ENCODE data around the gene SPINK4.
A peak's percentile ranks its signal among the peaks of the same experiment; 100 is the strongest.

The SPINK4 gene

DNA sequence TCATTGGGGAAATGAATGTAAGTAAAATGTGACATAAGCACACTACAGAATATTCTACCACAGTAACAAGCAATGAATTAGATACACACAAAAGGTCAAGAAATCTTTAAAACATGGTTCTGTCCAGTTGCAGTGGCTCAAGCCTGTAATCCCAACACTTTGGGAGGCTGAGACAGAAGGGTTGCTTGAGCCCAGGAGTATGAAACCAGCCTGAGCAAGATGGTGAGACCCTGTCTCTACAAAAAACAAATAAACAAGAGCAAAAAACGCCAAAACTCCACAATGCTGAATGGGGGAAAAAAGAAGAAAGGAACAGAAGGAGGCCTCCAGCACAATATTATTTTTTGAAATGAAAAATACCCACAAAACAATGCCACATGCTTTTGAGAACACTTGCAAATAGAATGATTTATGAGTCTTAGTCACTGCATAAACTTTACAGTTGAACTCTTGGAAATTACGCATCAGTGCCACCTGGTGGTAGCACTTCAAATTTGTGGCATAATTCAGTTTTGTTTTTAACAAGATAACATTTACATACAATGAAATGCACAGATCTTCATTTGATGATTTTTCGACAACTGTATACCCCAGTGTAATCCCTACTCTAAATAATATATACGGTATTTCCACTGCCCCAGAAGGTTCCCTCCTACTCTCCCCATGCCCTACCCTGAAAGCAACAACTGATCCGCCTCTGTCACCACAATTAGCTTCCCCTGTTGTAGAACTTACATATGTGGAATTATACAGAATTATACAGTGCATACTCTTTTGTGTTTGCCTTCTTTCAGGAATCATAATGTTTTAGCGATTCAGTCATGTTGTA lies 14.4 kb upstream of the SPINK4 start:
- H3K4me1 ChIP-seq (ENCODE audit: control insufficient read depth in 1 of 2, insufficient read depth in 1 of 2, low read depth in 1 of 2, low read length in 1 of 2) = peaks cover 37 to 39% of the 10 kb centered on the region in 2 experiments
- no peaks in the 10 kb centered on the region for H3K9me3 ChIP-seq
- H3K36me3 ChIP-seq = no peaks in the 10 kb centered on the region
- H3K27ac ChIP-seq = peak overlapping the region; percentile 90
- TF ChIP-seq, protein P1, sequence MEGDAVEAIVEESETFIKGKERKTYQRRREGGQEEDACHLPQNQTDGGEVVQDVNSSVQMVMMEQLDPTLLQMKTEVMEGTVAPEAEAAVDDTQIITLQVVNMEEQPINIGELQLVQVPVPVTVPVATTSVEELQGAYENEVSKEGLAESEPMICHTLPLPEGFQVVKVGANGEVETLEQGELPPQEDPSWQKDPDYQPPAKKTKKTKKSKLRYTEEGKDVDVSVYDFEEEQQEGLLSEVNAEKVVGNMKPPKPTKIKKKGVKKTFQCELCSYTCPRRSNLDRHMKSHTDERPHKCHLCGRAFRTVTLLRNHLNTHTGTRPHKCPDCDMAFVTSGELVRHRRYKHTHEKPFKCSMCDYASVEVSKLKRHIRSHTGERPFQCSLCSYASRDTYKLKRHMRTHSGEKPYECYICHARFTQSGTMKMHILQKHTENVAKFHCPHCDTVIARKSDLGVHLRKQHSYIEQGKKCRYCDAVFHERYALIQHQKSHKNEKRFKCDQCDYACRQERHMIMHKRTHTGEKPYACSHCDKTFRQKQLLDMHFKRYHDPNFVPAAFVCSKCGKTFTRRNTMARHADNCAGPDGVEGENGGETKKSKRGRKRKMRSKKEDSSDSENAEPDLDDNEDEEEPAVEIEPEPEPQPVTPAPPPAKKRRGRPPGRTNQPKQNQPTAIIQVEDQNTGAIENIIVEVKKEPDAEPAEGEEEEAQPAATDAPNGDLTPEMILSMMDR (IDR thresholded peaks at IDR 0.05) = peak; percentile 75
- H3K4me3 ChIP-seq (ENCODE audit: low read depth in 1 of 2, low read length in 1 of 2) = no peak overlapping the region
- no peaks in the 10 kb centered on the region for H3K27me3 ChIP-seq

GRCh38 chr9:33227008-33227398 lies 13.0 kb upstream of the SPINK4 start:
- peaks cover 25 to 28% of the 10 kb centered on the region in 2 experiments for H3K4me1 ChIP-seq (ENCODE audit: control insufficient read depth in 1 of 2, insufficient read depth in 1 of 2, low read depth in 1 of 2, low read length in 1 of 2)
- H3K27me3 ChIP-seq = no peaks in the 10 kb centered on the region
- TF ChIP-seq, protein P1 (IDR thresholded peaks at IDR 0.05) = no peak
- H3K9me3 ChIP-seq = no peaks in the 10 kb centered on the region
- peak overlapping the region; percentile 39 to 41 for H3K4me3 ChIP-seq (ENCODE audit: low read depth in 1 of 2, low read length in 1 of 2)
- H3K27ac ChIP-seq = peak overlapping the region; percentile 90
- no peaks in the 10 kb centered on the region for H3K36me3 ChIP-seq

- Histone ChIP-seq H3K9me3 (no peaks in the 10 kb centered on the region), H3K27ac (peak overlapping the region; percentile 90), H3K4me1 (ENCODE audit: control insufficient read depth in 1 of 2, insufficient read depth in 1 of 2, low read depth in 1 of 2, low read length in 1 of 2) (peaks cover 25 to 28% of the 10 kb centered on the region in 2 experiments), H3K4me3 (ENCODE audit: low read depth in 1 of 2, low read length in 1 of 2) (peak overlapping the region; percentile 39 to 41), H3K27me3 (no peaks in the 10 kb centered on the region), H3K36me3 (no peaks in the 10 kb centered on the region)
- TF ChIP-seq, protein P1 (IDR thresholded peaks at IDR 0.05) = no peak
Observed at GRCh38 chr9:33227741-33228140, 12.2 kb upstream of the SPINK4 start.

- H3K36me3 ChIP-seq = no peaks in the 10 kb centered on the region
- TF ChIP-seq, protein P1 (IDR thresholded peaks at IDR 0.05) = no peak
- no peaks in the 10 kb centered on the region for H3K27me3 ChIP-seq
- no peak overlapping the region for H3K4me3 ChIP-seq (ENCODE audit: low read depth in 1 of 2, low read length in 1 of 2)
- H3K9me3 ChIP-seq = no peaks in the 10 kb centered on the region
- peaks cover 25 to 28% of the 10 kb centered on the region in 2 experiments for H3K4me1 ChIP-seq (ENCODE audit: control insufficient read depth in 1 of 2, insufficient read depth in 1 of 2, low read depth in 1 of 2, low read length in 1 of 2)
- no peak overlapping the region for H3K27ac ChIP-seq
Observed at GRCh38 chr9:33228606-33229005, 11.4 kb upstream of the SPINK4 start.

- H3K27ac ChIP-seq = no peak overlapping the region
- TF ChIP-seq, protein P1 (IDR thresholded peaks at IDR 0.05) = no peak
- no peaks in the 10 kb centered on the region for H3K36me3 ChIP-seq
- H3K4me3 ChIP-seq (ENCODE audit: low read depth in 1 of 2, low read length in 1 of 2) = no peak overlapping the region
- no peaks in the 10 kb centered on the region for H3K27me3 ChIP-seq
- no peaks in the 10 kb centered on the region for H3K9me3 ChIP-seq
- H3K4me1 ChIP-seq (ENCODE audit: control insufficient read depth in 1 of 2, insufficient read depth in 1 of 2, low read depth in 1 of 2, low read length in 1 of 2) = peaks cover 25 to 28% of the 10 kb centered on the region in 2 experiments
Observed at GRCh38 chr9:33229359-33230114, 10.4 kb upstream of the SPINK4 start.
